ENCODE data around the gene ACTN4. TPM values are rescaled to one million over a fixed set of nuclear protein-coding genes. Genes with fewer than 3 reads are reported as not detected.

ACTN4 gene
- total RNA-seq, 2 experiments from 2014 or later: 86.8 to 178 TPM

- ChIA-PET POLR2A (no interaction called here), CTCF (ENCODE audit: unreplicated experiment) (no interaction called here)
- no peak for DNase-seq (ENCODE audit: low spot score)
- Histone ChIP-seq H3K27ac (ENCODE audit: low read depth, low read length, poor library complexity, severe bottlenecking) (no peak overlapping the region), H4K20me1 (ENCODE audit: insufficient read depth, low read length) (no peaks in the 10 kb centered on the region), H3K9me3 (ENCODE audit: low read length) (no peaks in the 10 kb centered on the region), H2AFZ (ENCODE audit: low read length) (no peak overlapping the region), H3K4me1 (ENCODE audit: insufficient read depth, low read length, poor library complexity, severe bottlenecking) (no peaks in the 10 kb centered on the region), H3K36me3 (ENCODE audit: insufficient read depth, low read length) (peaks cover 50% of the 10 kb centered on the region; the same call in 1 of the 2 replicates), H3K4me3 (ENCODE audit: low read depth, low read length, poor library complexity, severe bottlenecking) (no peak overlapping the region), H3K9me2 (ENCODE audit: insufficient read depth, low read length) (no peaks in the 10 kb centered on the region), H3K4me2 (ENCODE audit: low read length) (no peak overlapping the region), H3K79me2 (ENCODE audit: insufficient read depth, low read depth, low read length) (no peaks in the 10 kb centered on the region)
- BruUV-seq (replicated peaks): no TSS peak
- TF ChIP-seq, protein P1, sequence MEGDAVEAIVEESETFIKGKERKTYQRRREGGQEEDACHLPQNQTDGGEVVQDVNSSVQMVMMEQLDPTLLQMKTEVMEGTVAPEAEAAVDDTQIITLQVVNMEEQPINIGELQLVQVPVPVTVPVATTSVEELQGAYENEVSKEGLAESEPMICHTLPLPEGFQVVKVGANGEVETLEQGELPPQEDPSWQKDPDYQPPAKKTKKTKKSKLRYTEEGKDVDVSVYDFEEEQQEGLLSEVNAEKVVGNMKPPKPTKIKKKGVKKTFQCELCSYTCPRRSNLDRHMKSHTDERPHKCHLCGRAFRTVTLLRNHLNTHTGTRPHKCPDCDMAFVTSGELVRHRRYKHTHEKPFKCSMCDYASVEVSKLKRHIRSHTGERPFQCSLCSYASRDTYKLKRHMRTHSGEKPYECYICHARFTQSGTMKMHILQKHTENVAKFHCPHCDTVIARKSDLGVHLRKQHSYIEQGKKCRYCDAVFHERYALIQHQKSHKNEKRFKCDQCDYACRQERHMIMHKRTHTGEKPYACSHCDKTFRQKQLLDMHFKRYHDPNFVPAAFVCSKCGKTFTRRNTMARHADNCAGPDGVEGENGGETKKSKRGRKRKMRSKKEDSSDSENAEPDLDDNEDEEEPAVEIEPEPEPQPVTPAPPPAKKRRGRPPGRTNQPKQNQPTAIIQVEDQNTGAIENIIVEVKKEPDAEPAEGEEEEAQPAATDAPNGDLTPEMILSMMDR (conservative IDR thresholded peaks at IDR 0.05; ENCODE audit: low read length): no peak
- TF ChIP-seq EZH2phosphoT487 (IDR thresholded peaks at IDR 0.05; ENCODE audit: borderline replicate concordance, low read depth, low read length): no peak
- intact Hi-C loops (cut with micrococcal nuclease; ENCODE audit: unreplicated experiment): no loop called here
Observed at GRCh38 chr19:38706792-38707511, 59.5 kb downstream of the ACTN4 start.

GRCh38 chr19:38707512-38708114 is 60.2 kb downstream of the ACTN4 start:
- no peak overlapping the region for H3K4me2 ChIP-seq (ENCODE audit: low read length)
- DNase-seq (ENCODE audit: low spot score): no peak
- TF ChIP-seq EZH2phosphoT487 (IDR thresholded peaks at IDR 0.05; ENCODE audit: borderline replicate concordance, low read depth, low read length): no peak
- no peaks in the 10 kb centered on the region for H4K20me1 ChIP-seq (ENCODE audit: insufficient read depth, low read length)
- no peaks in the 10 kb centered on the region for H3K9me3 ChIP-seq (ENCODE audit: low read length)
- no TSS peak for BruUV-seq (replicated peaks)
- H3K27ac ChIP-seq (ENCODE audit: low read depth, low read length, poor library complexity, severe bottlenecking): no peak overlapping the region
- peaks cover 50% of the 10 kb centered on the region; the same call in 1 of the 2 replicates for H3K36me3 ChIP-seq (ENCODE audit: insufficient read depth, low read length)
- no peaks in the 10 kb centered on the region for H3K9me2 ChIP-seq (ENCODE audit: insufficient read depth, low read length)
- H2AFZ ChIP-seq (ENCODE audit: low read length): no peak overlapping the region
- H3K4me3 ChIP-seq (ENCODE audit: low read depth, low read length, poor library complexity, severe bottlenecking): no peak overlapping the region
- CTCF ChIA-PET (ENCODE audit: unreplicated experiment): no interaction called here
- H3K79me2 ChIP-seq (ENCODE audit: insufficient read depth, low read depth, low read length): no peaks in the 10 kb centered on the region
- POLR2A ChIA-PET: no interaction called here
- intact Hi-C loops (cut with micrococcal nuclease; ENCODE audit: unreplicated experiment): no loop called here
- H3K4me1 ChIP-seq (ENCODE audit: insufficient read depth, low read length, poor library complexity, severe bottlenecking): no peaks in the 10 kb centered on the region

DNA sequence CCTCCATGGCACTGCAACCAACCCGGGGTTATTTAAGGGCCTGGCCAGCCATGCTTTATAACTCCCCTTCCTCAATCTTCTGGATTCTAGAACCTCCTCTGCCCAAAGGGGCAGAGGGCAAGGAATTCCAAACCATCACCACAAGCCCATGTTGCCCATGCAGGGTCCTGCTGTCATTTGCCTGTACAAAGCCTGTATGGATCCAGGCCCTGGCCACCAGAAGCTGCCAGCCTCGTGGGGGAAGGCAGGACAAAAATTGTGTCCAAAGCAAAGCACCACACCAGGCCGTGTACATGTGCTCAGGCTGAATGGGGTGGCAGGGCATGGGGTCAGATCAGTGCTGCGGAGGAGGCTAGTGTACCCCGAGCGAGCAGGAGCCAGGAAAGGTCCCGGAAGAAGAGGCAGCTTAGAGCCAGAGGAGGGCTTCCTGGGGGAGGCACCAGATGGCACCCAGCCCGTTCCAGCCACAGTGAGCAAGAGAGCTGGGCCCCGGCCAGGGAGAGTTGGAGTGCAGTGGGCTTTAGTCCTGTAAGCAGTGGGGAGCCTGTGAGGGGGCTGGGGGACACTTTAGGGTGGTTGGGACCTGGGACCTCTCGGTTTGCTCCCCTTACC is 61.1 kb downstream of the ACTN4 start:
- H3K27ac ChIP-seq (ENCODE audit: low read depth, low read length, poor library complexity, severe bottlenecking): no peak overlapping the region
- BruUV-seq (replicated peaks): no TSS peak
- no peaks in the 10 kb centered on the region for H4K20me1 ChIP-seq (ENCODE audit: insufficient read depth, low read length)
- H2AFZ ChIP-seq (ENCODE audit: low read length): no peak overlapping the region
- intact Hi-C loops (cut with micrococcal nuclease; ENCODE audit: unreplicated experiment): no loop called here
- no peaks in the 10 kb centered on the region for H3K9me2 ChIP-seq (ENCODE audit: insufficient read depth, low read length)
- no peaks in the 10 kb centered on the region for H3K9me3 ChIP-seq (ENCODE audit: low read length)
- no peaks in the 10 kb centered on the region for H3K79me2 ChIP-seq (ENCODE audit: insufficient read depth, low read depth, low read length)
- no peak overlapping the region for H3K4me3 ChIP-seq (ENCODE audit: low read depth, low read length, poor library complexity, severe bottlenecking)
- DNase-seq (ENCODE audit: low spot score): no peak
- no peak for TF ChIP-seq EZH2phosphoT487 (IDR thresholded peaks at IDR 0.05; ENCODE audit: borderline replicate concordance, low read depth, low read length)
- TF ChIP-seq, protein P1 (conservative IDR thresholded peaks at IDR 0.05; ENCODE audit: low read length): no peak
- H3K36me3 ChIP-seq (ENCODE audit: insufficient read depth, low read length): peaks cover 50% of the 10 kb centered on the region; the same call in 1 of the 2 replicates
- CTCF ChIA-PET (ENCODE audit: unreplicated experiment): no interaction called here
- POLR2A ChIA-PET: interaction anchor here (0.6 kb wide), 1 partner anchor 199 kb away, joined by 3 read pairs; no protein-coding TSS in a partner anchor
- no peaks in the 10 kb centered on the region for H3K4me1 ChIP-seq (ENCODE audit: insufficient read depth, low read length, poor library complexity, severe bottlenecking)
- H3K4me2 ChIP-seq (ENCODE audit: low read length): no peak overlapping the region
